GM23338 (cell line): ENCODE results near the gene HP. TPM values are rescaled to one million over a fixed set of nuclear protein-coding genes. Genes with fewer than 3 reads are reported as not detected.

Experiments used
- ATAC-seq: fragments of 200-7000 bp; cut with Tn5 transposase; 3 replicates; pipeline ENCODE4 v1.9.1; 2020
- DNase-seq: peaks from one replicate; pipeline ENCODE4 v3.0.0-alpha.2; 2015; ENCODE audit warnings: low spot score
- H2AFZ ChIP-seq: fragments of 200-600 bp; sonication (generic); 2 replicates; pipeline ENCODE4 v1.8.0; 2016; ENCODE audit warnings: antibody characterized with exemption, mild to moderate bottlenecking, moderate library complexity
- H3F3A ChIP-seq: fragments of 200-600 bp; sonication (generic); replicated peaks from 2 replicates; pipeline ENCODE4 v1.8.0; 2017; ENCODE audit warnings: antibody characterized with exemption, mixed run types, low read depth
- H3K27ac ChIP-seq: fragments of 200-600 bp; sonication (generic); 2 replicates; pipeline ENCODE4 v1.6.1; 2016; ENCODE audit warnings: low read depth
- H3K27me3 ChIP-seq: fragments of 200-600 bp; sonication (generic); 2 replicates; pipeline ENCODE4 v1.8.0; 2016; ENCODE audit warnings: mild to moderate bottlenecking, mixed run types, moderate library complexity; ENCODE audit not compliant: insufficient read depth
- H3K36me3 ChIP-seq: fragments of 200-600 bp; sonication (generic); 2 replicates; pipeline ENCODE4 v1.8.0; 2016; ENCODE audit warnings: mild to moderate bottlenecking; ENCODE audit not compliant: insufficient read depth
- H3K4me1 ChIP-seq: fragments of 200-600 bp; sonication (generic); 2 replicates; pipeline ENCODE4 v1.8.0; 2016; ENCODE audit warnings: mild to moderate bottlenecking, moderate library complexity; ENCODE audit not compliant: insufficient read depth
- H3K4me2 ChIP-seq: fragments of 200-600 bp; sonication (generic); 2 replicates; pipeline ENCODE4 v1.7.1; 2017; ENCODE audit warnings: mixed run types
- H3K4me3 ChIP-seq: fragments of 200-600 bp; sonication (generic); 2 replicates; pipeline ENCODE4 v1.6.1; 2016; ENCODE audit warnings: mixed run types
- H3K79me2 ChIP-seq: fragments of 200-600 bp; sonication (generic); replicated peaks from 2 replicates; pipeline ENCODE4 v1.8.0; 2017; ENCODE audit warnings: mild to moderate bottlenecking; ENCODE audit not compliant: insufficient read depth
- H3K9me2 ChIP-seq: fragments of 200-600 bp; sonication (generic); 2 replicates; pipeline ENCODE4 v1.8.0; 2017; ENCODE audit not compliant: insufficient read depth
- H4K20me1 ChIP-seq: fragments of 200-600 bp; sonication (generic); replicated peaks from 2 replicates; pipeline ENCODE4 v1.8.0; 2017; ENCODE audit warnings: mild to moderate bottlenecking; ENCODE audit not compliant: insufficient read depth
- H3K27ac Mint-ChIP-seq: 2 replicates; pipeline ENCODE4 v1.8.0; 2020; ENCODE audit warnings: inconsistent platforms, mild to moderate bottlenecking, moderate library complexity, mixed read lengths
- H3K27me3 Mint-ChIP-seq: 3 replicates; pipeline ENCODE4 v1.8.0; 2022; ENCODE audit warnings: low read depth, mild to moderate bottlenecking, moderate library complexity, mixed read lengths, inconsistent platforms; ENCODE audit not compliant: insufficient read depth, poor library complexity
- H3K36me3 Mint-ChIP-seq: 3 replicates; pipeline ENCODE4 v1.8.0; 2021; ENCODE audit warnings: low read depth, mild to moderate bottlenecking, inconsistent platforms, moderate library complexity, mixed read lengths
- H3K4me1 Mint-ChIP-seq: 3 replicates; pipeline ENCODE4 v1.8.0; 2020; ENCODE audit warnings: mild to moderate bottlenecking, inconsistent platforms, mixed read lengths
- H3K4me3 Mint-ChIP-seq: 3 replicates; pipeline ENCODE4 v1.8.0; 2021; ENCODE audit warnings: moderate library complexity, mild to moderate bottlenecking, inconsistent platforms, mixed read lengths
- H3K9me3 Mint-ChIP-seq: 3 replicates; pipeline ENCODE4 v1.8.0; 2020; ENCODE audit warnings: moderate library complexity, mild to moderate bottlenecking, inconsistent platforms, mixed read lengths
- CREB1 ChIP-seq: fragments of 250-450 bp; sonication (Bioruptor Pico); IDR thresholded peaks from 2 replicates; pipeline ENCODE4 v1.5.0; 2020; ENCODE audit warnings: low read depth, mild to moderate bottlenecking, moderate library complexity
- ETS1 ChIP-seq: IDR thresholded peaks from 2 replicates; pipeline ENCODE4 v1.6.1; 2016; ENCODE audit warnings: antibody characterized with exemption
- EZH2 ChIP-seq: fragments of 200-600 bp; sonication (generic); IDR thresholded peaks from one replicate; pipeline ENCODE4 v1.8.0; 2017; ENCODE audit warnings: antibody characterized with exemption, mild to moderate bottlenecking, low read depth; ENCODE audit not compliant: unreplicated experiment
- EZH2phosphoT487 ChIP-seq: fragments of 200-600 bp; sonication (generic); IDR thresholded peaks from one replicate; pipeline ENCODE4 v1.8.1; 2018; ENCODE audit warnings: antibody characterized with exemption; ENCODE audit not compliant: unreplicated experiment
- NANOG ChIP-seq: IDR thresholded peaks from 2 replicates; pipeline ENCODE4 v1.6.1; 2016; ENCODE audit warnings: antibody characterized with exemption, borderline replicate concordance
- STAT1 ChIP-seq: IDR thresholded peaks from one replicate; pipeline ENCODE4 v1.6.1; 2016; ENCODE audit warnings: antibody characterized with exemption; ENCODE audit not compliant: unreplicated experiment
- ZNF114 ChIP-seq: fragments of 250-450 bp; sonication (Bioruptor Pico); IDR thresholded peaks from 2 replicates; pipeline ENCODE4 v1.5.0; 2020; ENCODE audit warnings: mild to moderate bottlenecking, moderate library complexity
- ZNF462 ChIP-seq: fragments of 250-450 bp; sonication (Bioruptor Pico); IDR thresholded peaks from 2 replicates; pipeline ENCODE4 v1.5.0; 2020; ENCODE audit warnings: mild to moderate bottlenecking, moderate library complexity
- polyA plus RNA-seq: library from polyadenylated mRNA; unstranded; fragments of >200 nt; fragmentation: Nextera tagmentation; extraction: Ambion mirVana; gene quantifications from 2 replicates; pipeline ENCODE4 v1.2.1, GENCODE V29; 2016
- total RNA-seq: library from RNA; depleted of rRNA; stranded (reverse); fragments of >200 nt; shearing (Covaris generic); gene quantifications from 2 replicates; pipeline ENCODE4 v1.2.3, GENCODE V29; 2014
- TF ChIP-seq, protein P1 (sequence below): IDR thresholded peaks from one replicate; pipeline ENCODE4 v1.6.1; 2018; ENCODE audit warnings: antibody characterized with exemption; ENCODE audit not compliant: unreplicated experiment

Gene HP
- total and polyA plus RNA-seq, 2 experiments from 2014 or later = 0.26 TPM; not detected in 1

DNA sequence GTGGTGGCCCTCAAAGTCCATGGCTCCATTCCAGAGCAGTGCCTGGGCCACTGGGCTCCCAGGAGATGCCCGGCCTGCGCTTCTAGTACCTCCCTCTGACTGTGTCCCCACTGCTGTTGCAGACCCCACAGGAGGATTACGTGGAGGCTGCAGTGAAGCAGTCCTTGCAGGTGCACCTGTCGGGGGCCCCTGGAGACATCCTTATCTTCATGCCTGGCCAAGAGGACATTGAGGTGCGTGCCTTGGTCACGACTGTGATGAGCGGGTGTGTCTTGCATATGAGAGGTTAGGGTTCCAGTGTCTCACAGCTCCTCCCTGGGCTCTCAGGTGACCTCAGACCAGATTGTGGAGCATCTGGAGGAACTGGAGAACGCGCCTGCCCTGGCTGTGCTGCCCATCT lies 50.6 kb downstream of the HP start (continued):
- no peak for TF ChIP-seq EZH2

GRCh38 chr16:72105978-72106377 lies 51.7 kb downstream of the HP start:
- no peak overlapping the region for H3K4me3 Mint-ChIP-seq
- Histone ChIP-seq H3K9me2 (no peaks in the 10 kb centered on the region), H3K4me2 (no peak overlapping the region), H3K4me3 (no peak overlapping the region), H2AFZ (no peak overlapping the region), H3K36me3 (peaks cover 34% of the 10 kb centered on the region), H3K27ac (no peak overlapping the region), H4K20me1 (no peaks in the 10 kb centered on the region; the same call in 1 of the 2 replicates), H3K27me3 (no peaks in the 10 kb centered on the region), H3F3A (no peaks in the 10 kb centered on the region), H3K4me1 (no peaks in the 10 kb centered on the region), H3K79me2 (no peaks in the 10 kb centered on the region)
- ATAC-seq = no peak
- TF ChIP-seq ZNF114 = no peak
- no peak for DNase-seq
- no peaks in the 10 kb centered on the region for H3K9me3 Mint-ChIP-seq
- no peaks in the 10 kb centered on the region for H3K4me1 Mint-ChIP-seq
- H3K36me3 Mint-ChIP-seq = peaks cover 97% of the 10 kb centered on the region
- peaks cover 4% of the 10 kb centered on the region for H3K27me3 Mint-ChIP-seq
- H3K27ac Mint-ChIP-seq = no peak overlapping the region

DNA sequence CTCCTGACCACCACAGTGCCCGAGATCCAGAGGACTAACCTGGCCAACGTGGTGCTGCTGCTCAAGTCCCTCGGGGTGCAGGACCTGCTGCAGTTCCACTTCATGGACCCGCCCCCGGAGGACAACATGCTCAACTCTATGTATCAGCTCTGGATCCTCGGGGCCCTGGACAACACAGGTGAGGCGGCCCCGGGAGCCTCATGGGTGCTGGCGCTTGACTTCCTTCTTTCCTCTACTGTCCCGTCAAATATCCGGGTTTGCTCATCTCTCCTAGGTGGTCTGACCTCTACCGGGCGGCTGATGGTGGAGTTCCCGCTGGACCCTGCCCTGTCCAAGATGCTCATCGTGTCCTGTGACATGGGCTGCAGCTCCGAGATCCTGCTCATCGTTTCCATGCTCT lies 53.1 kb downstream of the HP start:
- peaks cover 2% of the 10 kb centered on the region for H3K27me3 Mint-ChIP-seq
- H3K27me3 ChIP-seq = no peaks in the 10 kb centered on the region
- no peaks in the 10 kb centered on the region for H3K4me1 Mint-ChIP-seq
- H3K36me3 ChIP-seq = peaks cover 42% of the 10 kb centered on the region
- H3K9me2 ChIP-seq = no peaks in the 10 kb centered on the region
- H2AFZ ChIP-seq = no peak overlapping the region
- H3K4me3 ChIP-seq = no peak overlapping the region
- no peak for ATAC-seq
- no peak overlapping the region for H3K27ac ChIP-seq
- H3F3A ChIP-seq = no peaks in the 10 kb centered on the region
- H3K27ac Mint-ChIP-seq = no peak overlapping the region
- H3K4me3 Mint-ChIP-seq = no peak overlapping the region
- H3K4me1 ChIP-seq = no peaks in the 10 kb centered on the region
- H3K9me3 Mint-ChIP-seq = no peaks in the 10 kb centered on the region
- H3K4me2 ChIP-seq = no peak overlapping the region
- H3K36me3 Mint-ChIP-seq = peaks cover 97% of the 10 kb centered on the region
- DNase-seq = no peak
- H3K79me2 ChIP-seq = no peaks in the 10 kb centered on the region
- no peaks in the 10 kb centered on the region; the same call in 1 of the 2 replicates for H4K20me1 ChIP-seq
- no peak for TF ChIP-seq ZNF462 (CRISPR knock-in tag)
- no peak for TF ChIP-seq ETS1
- TF ChIP-seq EZH2phosphoT487 = no peak
- TF ChIP-seq CREB1 (CRISPR knock-in tag) = no peak
- TF ChIP-seq, protein P1, sequence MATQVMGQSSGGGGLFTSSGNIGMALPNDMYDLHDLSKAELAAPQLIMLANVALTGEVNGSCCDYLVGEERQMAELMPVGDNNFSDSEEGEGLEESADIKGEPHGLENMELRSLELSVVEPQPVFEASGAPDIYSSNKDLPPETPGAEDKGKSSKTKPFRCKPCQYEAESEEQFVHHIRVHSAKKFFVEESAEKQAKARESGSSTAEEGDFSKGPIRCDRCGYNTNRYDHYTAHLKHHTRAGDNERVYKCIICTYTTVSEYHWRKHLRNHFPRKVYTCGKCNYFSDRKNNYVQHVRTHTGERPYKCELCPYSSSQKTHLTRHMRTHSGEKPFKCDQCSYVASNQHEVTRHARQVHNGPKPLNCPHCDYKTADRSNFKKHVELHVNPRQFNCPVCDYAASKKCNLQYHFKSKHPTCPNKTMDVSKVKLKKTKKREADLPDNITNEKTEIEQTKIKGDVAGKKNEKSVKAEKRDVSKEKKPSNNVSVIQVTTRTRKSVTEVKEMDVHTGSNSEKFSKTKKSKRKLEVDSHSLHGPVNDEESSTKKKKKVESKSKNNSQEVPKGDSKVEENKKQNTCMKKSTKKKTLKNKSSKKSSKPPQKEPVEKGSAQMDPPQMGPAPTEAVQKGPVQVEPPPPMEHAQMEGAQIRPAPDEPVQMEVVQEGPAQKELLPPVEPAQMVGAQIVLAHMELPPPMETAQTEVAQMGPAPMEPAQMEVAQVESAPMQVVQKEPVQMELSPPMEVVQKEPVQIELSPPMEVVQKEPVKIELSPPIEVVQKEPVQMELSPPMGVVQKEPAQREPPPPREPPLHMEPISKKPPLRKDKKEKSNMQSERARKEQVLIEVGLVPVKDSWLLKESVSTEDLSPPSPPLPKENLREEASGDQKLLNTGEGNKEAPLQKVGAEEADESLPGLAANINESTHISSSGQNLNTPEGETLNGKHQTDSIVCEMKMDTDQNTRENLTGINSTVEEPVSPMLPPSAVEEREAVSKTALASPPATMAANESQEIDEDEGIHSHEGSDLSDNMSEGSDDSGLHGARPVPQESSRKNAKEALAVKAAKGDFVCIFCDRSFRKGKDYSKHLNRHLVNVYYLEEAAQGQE = no peak
- no peak for TF ChIP-seq NANOG
- TF ChIP-seq STAT1 = no peak
